Aorta (tissue), 5 donors: ENCODE data around the gene UBXN11. TPM values are rescaled to one million over a fixed set of nuclear protein-coding genes. Genes with fewer than 3 reads are reported as not detected.

Experiments used
- ATAC-seq: fragments of 200-7000 bp; cut with Tn5 transposase; one replicate; pipeline ENCODE4 v1.9.1; 2022; ENCODE audit warnings: moderate library complexity; ENCODE audit not compliant: low FRiP score
- DNase-seq, 2 donors: peaks; one replicate each; pipeline ENCODE4 v3.0.0-alpha.2; 2020
- H3K27ac ChIP-seq, 2 donors: one replicate each; pipeline ENCODE4 v1.5.1; 2013; ENCODE audit warnings: low read length in 2 of 2, mild to moderate bottlenecking in 2 of 2, moderate library complexity in 2 of 2, control low read depth in 1 of 2, inconsistent platforms in 1 of 2, low read depth in 1 of 2
- H3K27me3 ChIP-seq, 2 donors: one replicate each; pipeline ENCODE4 v1.6.1; 2013; ENCODE audit warnings: control low read depth in 1 of 2, low read length in 1 of 2, mild to moderate bottlenecking in 1 of 2, moderate library complexity in 1 of 2; ENCODE audit not compliant: insufficient read depth in 2 of 2, control insufficient read depth in 1 of 2
- H3K36me3 ChIP-seq, 2 donors: one replicate each; pipeline ENCODE4 v1.6.1; 2013; ENCODE audit warnings: control low read depth in 1 of 2, low read length in 1 of 2, mild to moderate bottlenecking in 1 of 2; ENCODE audit not compliant: insufficient read depth in 2 of 2, control insufficient read depth in 1 of 2
- H3K4me1 ChIP-seq, 2 donors: one replicate each; pipeline ENCODE4 v1.6.1; 2013; ENCODE audit warnings: low read length in 2 of 2, control low read depth in 1 of 2, mild to moderate bottlenecking in 1 of 2, moderate library complexity in 1 of 2; ENCODE audit not compliant: insufficient read depth in 2 of 2, control insufficient read depth in 1 of 2
- H3K4me3 ChIP-seq, 2 donors: one replicate each; pipeline ENCODE4 v1.5.1; 2013; ENCODE audit warnings: low read length in 2 of 2, control low read depth in 1 of 2, mild to moderate bottlenecking in 1 of 2
- H3K9me3 ChIP-seq: one replicate; pipeline ENCODE4 v1.6.1; 2013; ENCODE audit warnings: mild to moderate bottlenecking, low read length; ENCODE audit not compliant: control insufficient read depth
- WGBS, 2 donors: extraction: QIAGEN DNeasy Blood & Tissue Kit; methylation state at CpG; one replicate each; pipeline ENCODE4 v1.1.7; 2013; 5-methylcytosine and 5-hydroxymethylcytosine counted together
- intact Hi-C, 2 donors: fragments of 100-400 bp; cut with DNase I; formaldehyde crosslinking; loops; one replicate each; pipeline versions ENCODE4 v1.14.2 to v1.15.0; 2022
- polyA plus RNA-seq, 2 donors: library from polyadenylated mRNA; stranded (reverse); fragments of 200-250 nt; gene quantifications; one replicate each; pipeline ENCODE4 v1.2.3, GENCODE V29; 2013
- total RNA-seq, 2 donors: library from RNA; stranded (reverse); fragmentation: NEBNext Ultra II Directional; extraction: Animal tissue kit (Norgen Biotek cat#: 25700); gene quantifications; one replicate each; pipeline ENCODE4 v1.2.1, GENCODE V29; 2021
- donor health status: healthy with polysubstance abuse.
- donor health status: Bipolar disorder and iron deficiency.
- donor health status: DM: no; HTN: no; CAD: no.
- donor health status: DM: no; HTN: no; CAD: no.
- donor health status: DM: yes; HTN: yes; CAD: no.

Gene UBXN11
- total and polyA plus RNA-seq, 4 donors = 11.6 to 46.8 (median 24.2) TPM

DNA sequence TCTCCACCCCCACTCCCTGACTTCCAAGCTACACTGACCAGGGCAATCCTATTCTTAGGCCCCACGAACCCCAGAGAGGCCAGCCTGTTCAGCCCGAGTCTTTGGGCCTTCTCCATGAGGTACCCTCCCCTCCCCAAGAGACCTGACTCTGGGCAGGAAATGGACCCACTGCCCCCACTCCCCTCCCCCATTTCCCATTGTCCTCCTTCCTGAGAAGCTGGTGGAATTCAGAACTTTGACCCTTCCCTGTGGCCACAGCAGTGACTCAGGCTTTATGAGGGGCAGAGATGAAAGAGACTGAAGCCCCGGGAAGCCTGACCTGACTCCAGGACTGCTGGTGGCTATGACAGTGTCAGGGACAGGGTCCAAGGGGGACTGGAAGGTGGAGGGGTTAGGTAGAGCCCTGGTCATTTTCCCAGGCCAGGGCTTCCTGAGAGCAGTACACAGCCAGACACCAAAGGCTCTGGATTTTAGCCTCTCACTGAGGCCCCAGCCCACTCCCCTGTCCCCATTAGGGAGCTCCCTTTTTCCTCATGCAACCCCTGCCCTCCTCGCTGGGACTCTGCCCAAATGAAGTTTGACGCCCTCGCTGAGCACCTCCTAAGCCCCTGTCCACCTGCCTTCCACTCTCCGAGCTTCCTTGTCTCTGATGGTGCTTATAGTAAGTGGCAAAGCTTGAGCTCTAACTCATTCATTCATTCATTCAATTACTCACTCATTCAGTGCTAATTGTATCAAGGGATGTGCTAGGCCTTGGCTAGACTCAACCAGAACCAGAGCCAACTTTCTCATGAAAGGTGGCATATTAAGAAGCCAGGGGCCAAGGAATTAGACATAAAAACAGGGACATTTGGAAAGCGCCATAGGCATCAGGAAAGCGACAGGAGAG lies 44.5 kb upstream of the UBXN11 start:
- intact Hi-C loops = no loop called here
- Histone ChIP-seq H3K27ac (no peak overlapping the region), H3K4me1 (no peaks in the 10 kb centered on the region), H3K27me3 (no peaks in the 10 kb centered on the region), H3K9me3 (no peaks in the 10 kb centered on the region), H3K4me3 (no peak overlapping the region), H3K36me3 (no peaks in the 10 kb centered on the region)
- ATAC-seq (no peak), DNase-seq (no peak)
- 80% methylated on average over 9 of the region's 9 CpGs for WGBS, 2 donors

- 81 to 82% methylated on average over 2 of the region's 2 CpGs for WGBS, 2 donors
- H3K36me3 ChIP-seq = no peaks in the 10 kb centered on the region
- no peaks in the 10 kb centered on the region for H3K27me3 ChIP-seq
- H3K4me3 ChIP-seq = no peak overlapping the region
- intact Hi-C loops = no loop called here
- no peak for ATAC-seq
- no peaks in the 10 kb centered on the region for H3K4me1 ChIP-seq
- no peak overlapping the region for H3K27ac ChIP-seq
- H3K9me3 ChIP-seq = no peaks in the 10 kb centered on the region
- DNase-seq = no peak
Measured at GRCh38 chr1:26350343-26350700, 43.9 kb upstream of the UBXN11 start.

DNA sequence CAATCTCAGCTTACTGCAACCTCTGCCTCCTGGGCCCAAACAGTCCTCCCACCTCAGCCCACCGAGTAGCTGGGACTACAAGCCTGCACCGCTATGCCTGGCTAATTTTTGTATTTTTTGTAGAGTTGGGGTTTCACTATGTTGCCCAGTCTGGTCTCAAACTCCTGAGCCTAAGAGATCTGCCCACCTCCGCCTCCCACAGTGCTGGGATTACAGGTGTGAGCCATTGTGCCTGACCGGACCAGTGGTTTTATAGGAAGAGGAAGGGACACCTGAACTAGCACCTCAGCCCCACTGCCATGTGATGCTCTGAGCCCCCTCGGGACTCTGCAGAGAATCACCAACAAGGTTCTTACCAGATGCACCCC lies 43.4 kb upstream of the UBXN11 start:
- Histone ChIP-seq H3K27me3 (no peaks in the 10 kb centered on the region), H3K36me3 (no peaks in the 10 kb centered on the region), H3K4me3 (no peak overlapping the region), H3K4me1 (no peaks in the 10 kb centered on the region), H3K27ac (no peak overlapping the region), H3K9me3 (no peaks in the 10 kb centered on the region)
- DNase-seq (no peak), ATAC-seq (no peak)
- intact Hi-C loops = no loop called here
- WGBS, 2 donors = 82 to 84% methylated on average over 5 of the region's 5 CpGs

DNA sequence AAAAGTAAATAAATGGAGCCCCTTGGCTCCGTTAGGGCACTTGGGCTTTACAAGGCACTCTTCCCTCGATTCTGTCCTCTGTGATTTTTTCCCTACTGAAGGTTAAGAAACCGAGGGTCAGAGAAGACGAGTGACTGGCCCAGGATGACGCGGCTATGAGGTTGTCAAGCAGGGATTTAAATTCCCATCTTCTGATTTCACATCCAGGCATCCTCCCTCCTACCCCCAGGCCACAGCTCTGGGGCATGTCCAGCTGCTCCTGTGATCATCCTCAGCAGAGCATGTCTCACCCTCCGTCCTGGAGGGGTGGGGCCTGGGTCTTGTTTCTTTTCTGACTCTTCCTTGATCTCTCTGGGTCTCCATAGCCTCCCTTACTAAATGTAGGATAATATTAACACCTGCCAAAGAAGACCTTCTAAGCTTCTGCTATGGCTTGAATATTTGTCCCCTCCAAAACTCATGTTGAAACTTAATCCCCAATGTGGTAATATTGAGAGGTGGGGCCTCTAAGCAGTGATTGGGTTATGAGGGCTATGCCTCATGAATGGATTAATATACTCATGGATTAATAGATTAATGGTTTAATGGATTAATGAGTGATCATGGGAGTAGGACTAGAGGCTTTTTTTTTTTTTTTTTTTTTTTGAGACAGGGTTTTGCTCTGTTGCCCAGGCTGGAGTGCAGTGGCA lies 42.9 kb upstream of the UBXN11 start:
- H3K4me3 ChIP-seq = no peak overlapping the region
- intact Hi-C loops = no loop called here
- H3K9me3 ChIP-seq = no peaks in the 10 kb centered on the region
- no peak overlapping the region for H3K27ac ChIP-seq
- H3K4me1 ChIP-seq = no peaks in the 10 kb centered on the region
- DNase-seq = no peak
- ATAC-seq = no peak
- no peaks in the 10 kb centered on the region for H3K36me3 ChIP-seq
- WGBS, 2 donors = 83 to 84% methylated on average over 7 of the region's 7 CpGs
- H3K27me3 ChIP-seq = no peaks in the 10 kb centered on the region

DNA sequence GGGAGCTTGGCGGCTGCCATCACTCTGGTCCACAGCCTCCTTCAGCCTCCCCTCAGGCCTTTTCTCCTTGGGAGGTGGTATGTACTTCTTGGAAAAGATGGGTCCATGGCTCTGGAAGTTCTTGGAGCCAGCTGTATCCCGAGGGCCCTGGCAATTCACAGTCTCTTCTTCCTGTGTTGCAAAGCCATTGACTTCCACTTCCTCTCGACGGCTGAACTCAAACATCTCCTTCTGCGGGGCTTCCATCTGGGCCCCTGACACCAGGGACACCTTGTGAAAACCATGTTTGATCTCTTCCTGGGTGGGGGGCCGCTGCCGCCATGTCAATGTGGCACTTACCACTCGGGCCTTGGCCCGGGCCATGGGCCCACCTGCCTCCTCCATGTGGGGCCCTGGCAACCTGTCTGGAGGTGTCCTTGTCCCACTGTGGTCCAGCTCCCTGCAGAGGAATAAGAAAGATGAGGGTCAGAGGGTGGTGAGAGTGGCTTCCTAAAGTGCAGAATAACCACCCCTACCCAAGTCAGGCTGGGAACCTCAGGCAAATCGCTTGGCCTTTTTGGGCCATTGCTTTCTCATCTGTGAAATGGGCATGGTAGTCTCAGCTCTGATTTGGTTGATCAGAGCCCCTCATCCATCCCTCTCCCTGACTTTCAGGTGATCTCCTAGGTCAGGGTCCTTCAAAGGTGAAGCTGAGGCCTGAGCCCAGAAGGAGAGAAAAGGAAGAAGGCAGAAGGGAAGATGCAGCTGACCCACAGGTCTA lies 40.0 kb upstream of the UBXN11 start:
- no peaks in the 10 kb centered on the region for H3K9me3 ChIP-seq
- H3K4me3 ChIP-seq = no peak overlapping the region
- intact Hi-C loops = no loop called here
- H3K27ac ChIP-seq = no peak overlapping the region
- no peaks in the 10 kb centered on the region for H3K4me1 ChIP-seq
- no peaks in the 10 kb centered on the region for H3K27me3 ChIP-seq
- DNase-seq = no peak
- no peaks in the 10 kb centered on the region for H3K36me3 ChIP-seq
- 74 to 75% methylated on average over 10 of the region's 10 CpGs for WGBS, 2 donors
- no peak for ATAC-seq

GRCh38 chr1:26345718-26346117 lies 39.3 kb upstream of the UBXN11 start:
- WGBS, 2 donors = 82 to 86% methylated on average over 14 to 15 of the region's 15 CpGs
- Histone ChIP-seq H3K27me3 (no peaks in the 10 kb centered on the region), H3K9me3 (no peaks in the 10 kb centered on the region), H3K4me3 (no peak overlapping the region), H3K36me3 (no peaks in the 10 kb centered on the region), H3K4me1 (no peaks in the 10 kb centered on the region), H3K27ac (no peak overlapping the region)
- DNase-seq (no peak), ATAC-seq (no peak)
- intact Hi-C loops = no loop called here

DNA sequence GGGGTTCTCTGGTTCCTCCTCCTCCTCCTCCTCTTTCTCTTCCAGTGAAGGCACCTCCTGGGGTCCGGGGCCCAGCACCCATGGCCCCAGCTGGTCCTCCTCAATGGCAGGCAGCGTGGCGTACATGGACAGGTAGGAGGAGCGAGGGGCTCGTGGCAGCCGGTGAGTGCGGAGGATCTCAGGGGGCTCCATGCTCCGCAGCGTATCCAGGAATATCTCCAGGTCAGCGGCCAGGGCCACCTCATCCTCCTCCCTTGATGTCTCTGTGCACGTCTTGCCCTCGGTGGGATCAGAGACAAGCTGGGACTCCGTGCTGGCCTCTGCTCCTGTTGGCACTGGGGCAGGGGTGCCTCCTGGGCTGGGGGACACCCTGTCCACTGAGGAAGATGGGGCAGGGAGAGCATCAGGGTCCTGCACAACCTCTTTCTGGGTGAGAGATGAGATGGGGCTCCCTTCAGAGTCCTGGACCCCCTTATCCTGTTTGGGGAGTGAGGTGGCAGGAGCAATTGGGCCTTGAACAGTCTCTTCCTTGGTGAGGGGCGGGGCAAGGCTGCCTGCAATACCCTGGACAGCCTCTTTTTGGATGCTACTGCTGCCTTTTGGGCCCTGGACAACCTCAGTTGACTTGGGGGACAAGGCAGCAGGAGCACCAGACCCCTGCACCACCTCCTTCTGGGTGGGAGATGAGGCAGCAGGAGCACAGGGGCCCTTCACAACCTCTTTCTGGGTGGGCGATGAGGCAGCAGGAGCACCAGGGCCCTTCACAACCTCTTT lies 37.9 kb upstream of the UBXN11 start:
- Histone ChIP-seq H3K4me1 (no peaks in the 10 kb centered on the region), H3K4me3 (no peak overlapping the region), H3K27ac (no peak overlapping the region), H3K27me3 (no peaks in the 10 kb centered on the region), H3K9me3 (no peaks in the 10 kb centered on the region), H3K36me3 (no peaks in the 10 kb centered on the region)
- ATAC-seq (no peak), DNase-seq (no peak)
- 90 to 92% methylated on average over 15 of the region's 15 CpGs for WGBS, 2 donors
- intact Hi-C loops = no loop called here

DNA sequence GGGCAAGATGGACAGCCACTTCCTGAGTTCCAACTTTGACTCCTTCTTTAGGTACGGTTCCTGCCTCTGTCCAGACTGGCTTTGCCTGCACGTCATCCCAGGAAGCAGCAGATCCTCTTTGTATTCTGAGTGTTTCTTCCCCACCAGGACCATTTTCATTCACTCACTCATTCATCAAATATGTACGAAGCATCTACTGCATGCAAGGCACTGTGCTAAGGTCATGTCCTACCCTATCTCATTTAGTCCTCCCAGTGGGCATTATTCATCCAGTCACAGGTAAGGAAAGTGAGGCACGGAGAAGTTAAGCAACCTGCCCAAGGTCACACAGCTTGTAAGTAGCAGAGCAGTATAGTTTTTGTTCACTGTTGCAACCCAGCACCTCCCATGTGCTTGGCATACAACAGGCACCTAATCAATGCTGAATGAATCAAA lies 33.6 kb upstream of the UBXN11 start:
- 60 to 65% methylated on average over 4 of the region's 4 CpGs for WGBS, 2 donors
- intact Hi-C loops = no loop called here
- Histone ChIP-seq H3K4me3 (no peak overlapping the region), H3K4me1 (no peaks in the 10 kb centered on the region), H3K36me3 (no peaks in the 10 kb centered on the region), H3K27me3 (no peaks in the 10 kb centered on the region), H3K9me3 (no peaks in the 10 kb centered on the region), H3K27ac (no peak overlapping the region)
- no peak for DNase-seq
- ATAC-seq = no peak
